Right lobe of liver (tissue), 6 donors: ENCODE data around the gene SLC25A10. TPM values are rescaled to one million over a fixed set of nuclear protein-coding genes. Genes with fewer than 3 reads are reported as not detected.
"Not testable (repeated sequence)": the region's sequence is repeated elsewhere in the genome, so short reads cannot be mapped to it uniquely, and the experiment has no call there.

ENCODE experiments used
- ATAC-seq, 4 donors: fragments of 200-7000 bp; cut with Tn5 transposase; one replicate each; pipeline ENCODE4 v1.9.1; 2020; ENCODE audit warnings: mild to moderate bottlenecking in 4 of 4, moderate library complexity in 4 of 4
- DNase-seq, 3 donors: peaks; one replicate each; pipeline ENCODE4 v3.0.0-alpha.2; 2020
- H3K27ac ChIP-seq, 3 donors: fragments of 200-600 bp; one replicate each; pipeline ENCODE4 v1.8.0; 2022
- H3K27me3 ChIP-seq, 2 donors: fragments of 200-600 bp; one replicate each; pipeline ENCODE4 v1.8.0; 2022
- H3K36me3 ChIP-seq, 4 donors: fragments of 200-600 bp; sonication (generic) in 1 of 4; one replicate each; pipeline versions ENCODE4 v1.5.1 to v1.8.0; 2017 to 2022; ENCODE audit warnings: control low read depth in 1 of 4
- H3K4me1 ChIP-seq, 4 donors: fragments of 200-600 bp; sonication (generic) in 1 of 4; one replicate each; pipeline versions ENCODE4 v1.5.1 to v1.8.0; 2017 to 2022; ENCODE audit warnings: control low read depth in 1 of 4
- H3K4me3 ChIP-seq, 3 donors: fragments of 200-600 bp; one replicate each; pipeline ENCODE4 v1.8.0; 2022
- H3K9me3 ChIP-seq, 4 donors: fragments of 200-600 bp; sonication (generic) in 1 of 4; one replicate each; pipeline versions ENCODE4 v1.5.1 to v1.8.0; 2017 to 2022; ENCODE audit warnings: control low read depth in 1 of 4
- POLR2A ChIP-seq: fragments of 450-650 bp; IDR thresholded peaks from one replicate; pipeline ENCODE4 v1.6.1; 2017; ENCODE audit warnings: antibody characterized with exemption, mild to moderate bottlenecking
- WGBS: methylation state at CpG from one replicate; pipeline ENCODE4 v1.1.6; 2018; ENCODE audit warnings: low coverage, low lambda C conversion rate; ENCODE audit not compliant: insufficient coverage; ENCODE audit errors: missing lambda C conversion rate; 5-methylcytosine and 5-hydroxymethylcytosine counted together
- intact Hi-C, 2 donors: fragments of 100-400 bp; cut with DNase I; formaldehyde crosslinking; loops; one replicate each; pipeline versions ENCODE4 v1.11.2 to v1.14.1; 2022
- total RNA-seq, 6 experiments: library from RNA; depleted of rRNA in 2 of 6; stranded (reverse); fragments of >200 nt in 2 of 6; fragmentation: NEBNext Ultra II Directional in 3 of 6; extraction: Animal tissue kit (Norgen Biotek cat#: 25700) in 3 of 6; gene quantifications; one replicate each; pipeline versions ENCODE4 v1.1.0 to v1.2.4, GENCODE V29; 2016 to 2023
- TF ChIP-seq, protein P1 (sequence below), 4 donors: fragments of 200-600 bp in 3 of 4; fragments of 450-650 bp in 1 of 4; IDR thresholded peaks; one replicate each; pipeline versions ENCODE4 v1.5.1 to v1.8.0; 2016 to 2022; ENCODE audit warnings: antibody characterized with exemption in 4 of 4, mild to moderate bottlenecking in 2 of 4
- donor health status: DM: no; HTN: yes; CAD: no.
- donor health status: DM: no; HTN: no; CAD: no.
- donor health status: DM: no; HTN: no; CAD: no.
- donor health status: DM: no; HTN: yes; CAD: no.
- donor health status: DM: no; HTN: yes; CAD: no.

SLC25A10 gene
- total RNA-seq, 6 experiments from 2014 or later: 35.6 to 92.0 (median 72.7) TPM

DNA sequence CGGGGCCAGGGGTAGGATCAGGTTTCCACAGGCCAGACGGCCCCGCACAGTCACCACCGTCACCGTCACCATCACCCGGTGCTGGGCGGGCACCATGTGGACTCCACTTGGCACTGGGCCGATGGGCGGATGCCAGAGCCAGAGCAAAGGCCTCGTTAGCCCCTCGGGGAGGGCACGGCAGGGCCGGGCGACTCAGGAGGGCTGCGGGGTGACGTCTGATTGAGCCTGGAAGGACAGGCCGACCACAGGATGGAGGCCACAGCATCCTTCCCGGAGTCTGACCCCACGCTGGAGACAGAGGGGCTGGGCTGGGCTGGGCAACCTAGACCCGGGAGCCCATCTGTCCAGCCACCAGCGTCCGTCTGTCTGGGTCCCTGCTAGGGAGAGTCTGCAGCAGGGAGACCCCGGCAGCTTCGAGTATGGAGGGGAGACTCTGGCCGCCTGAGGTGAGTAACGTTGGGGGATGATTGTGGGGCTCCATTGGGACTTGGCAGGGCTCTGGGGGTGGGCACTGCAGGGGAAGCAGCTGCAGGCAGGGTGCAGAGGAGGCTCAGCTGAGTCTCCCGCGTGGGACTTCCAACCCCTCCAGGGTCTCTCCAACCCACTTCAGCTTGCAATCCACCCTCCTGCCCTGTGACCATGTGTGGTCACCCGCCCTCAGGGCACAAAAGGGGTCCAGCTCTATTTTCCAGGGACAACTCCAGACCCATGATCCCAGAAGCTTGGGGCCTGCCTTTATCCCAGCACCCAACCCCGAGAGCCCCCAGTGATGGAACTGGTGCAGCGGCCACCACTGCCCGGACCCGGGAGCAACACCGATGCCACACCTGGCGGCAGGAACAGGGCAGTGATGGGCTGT lies 22.6 kb downstream of the SLC25A10 start:
- Histone ChIP-seq H3K36me3 (no peaks in the 10 kb centered on the region), H3K9me3 (no peaks in the 10 kb centered on the region), H3K27me3 (no peaks in the 10 kb centered on the region), H3K4me3 (no peak overlapping the region), H3K27ac (no peak overlapping the region), H3K4me1 (peaks cover 0 to 36% (median 13%) of the 10 kb centered on the region in 4 donors)
- no CpG with 5 or more reads among the region's 35 CpGs for WGBS
- ATAC-seq (peak; percentile 9 to 54 (median 43)), DNase-seq (peak; percentile 73 to 78 (median 77))
- intact Hi-C loops: no loop called here
- TF ChIP-seq POLR2A: no peak
- TF ChIP-seq, protein P1, sequence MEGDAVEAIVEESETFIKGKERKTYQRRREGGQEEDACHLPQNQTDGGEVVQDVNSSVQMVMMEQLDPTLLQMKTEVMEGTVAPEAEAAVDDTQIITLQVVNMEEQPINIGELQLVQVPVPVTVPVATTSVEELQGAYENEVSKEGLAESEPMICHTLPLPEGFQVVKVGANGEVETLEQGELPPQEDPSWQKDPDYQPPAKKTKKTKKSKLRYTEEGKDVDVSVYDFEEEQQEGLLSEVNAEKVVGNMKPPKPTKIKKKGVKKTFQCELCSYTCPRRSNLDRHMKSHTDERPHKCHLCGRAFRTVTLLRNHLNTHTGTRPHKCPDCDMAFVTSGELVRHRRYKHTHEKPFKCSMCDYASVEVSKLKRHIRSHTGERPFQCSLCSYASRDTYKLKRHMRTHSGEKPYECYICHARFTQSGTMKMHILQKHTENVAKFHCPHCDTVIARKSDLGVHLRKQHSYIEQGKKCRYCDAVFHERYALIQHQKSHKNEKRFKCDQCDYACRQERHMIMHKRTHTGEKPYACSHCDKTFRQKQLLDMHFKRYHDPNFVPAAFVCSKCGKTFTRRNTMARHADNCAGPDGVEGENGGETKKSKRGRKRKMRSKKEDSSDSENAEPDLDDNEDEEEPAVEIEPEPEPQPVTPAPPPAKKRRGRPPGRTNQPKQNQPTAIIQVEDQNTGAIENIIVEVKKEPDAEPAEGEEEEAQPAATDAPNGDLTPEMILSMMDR (IDR thresholded peaks at IDR 0.05): no peak

DNA sequence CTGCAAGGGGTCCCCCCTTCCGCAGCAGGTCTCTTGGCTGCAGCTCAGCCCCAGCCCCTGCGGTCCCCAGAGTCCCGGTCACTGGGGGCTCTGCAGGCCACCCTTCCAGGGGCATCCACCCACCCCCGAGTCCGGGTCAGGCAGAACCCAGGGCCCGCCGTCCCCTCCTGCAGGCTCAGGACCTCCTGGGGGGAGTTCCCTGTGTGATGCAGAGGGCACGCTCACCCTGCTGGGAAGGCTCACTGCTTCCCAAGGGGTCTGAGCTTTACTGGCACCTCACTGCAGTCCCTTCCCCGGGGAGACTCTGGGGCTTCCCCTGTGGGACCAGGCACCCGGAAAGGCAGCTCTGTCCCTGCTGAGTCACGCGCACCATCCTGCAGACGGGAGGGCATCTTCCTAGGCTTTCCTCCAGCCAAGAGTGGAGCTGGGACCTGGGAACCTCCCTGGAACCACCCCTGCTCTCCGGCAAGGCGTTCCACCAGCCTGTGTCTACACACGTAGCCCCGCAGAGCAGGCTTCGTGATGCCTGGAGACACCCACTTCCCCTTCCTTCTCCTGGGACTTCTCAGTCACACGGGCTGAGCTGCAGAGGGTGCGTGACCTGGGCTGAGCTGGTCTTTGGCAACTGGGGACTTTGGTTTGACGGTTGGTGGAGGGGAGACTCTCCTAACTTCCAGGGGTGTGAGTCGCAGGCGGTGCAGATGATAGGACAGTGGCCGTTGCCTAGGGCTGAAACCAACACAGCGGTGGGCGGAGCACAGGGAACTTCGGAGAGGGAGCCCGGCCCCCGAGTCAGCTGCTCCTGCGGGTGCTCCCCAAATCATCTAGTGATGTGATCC lies 23.4 kb downstream of the SLC25A10 start:
- peak overlapping the region in 1 of 3 donors; percentile 54 for H3K27ac ChIP-seq
- peak; percentile 53 to 77 (median 70) for ATAC-seq
- peak overlapping the region in 2 of 3 donors; percentile 8 to 11 for H3K4me3 ChIP-seq
- peak; percentile 75 to 87 (median 86) for DNase-seq
- no peaks in the 10 kb centered on the region for H3K36me3 ChIP-seq
- 1% methylated on average over 16 of the region's 30 CpGs for WGBS
- H3K27me3 ChIP-seq: no peaks in the 10 kb centered on the region
- intact Hi-C loops: no loop called here
- no peaks in the 10 kb centered on the region for H3K9me3 ChIP-seq
- H3K4me1 ChIP-seq: peaks cover 0 to 29% (median 12%) of the 10 kb centered on the region in 4 donors
- no peak for TF ChIP-seq POLR2A
- TF ChIP-seq, protein P1 (IDR thresholded peaks at IDR 0.05): no peak

DNA sequence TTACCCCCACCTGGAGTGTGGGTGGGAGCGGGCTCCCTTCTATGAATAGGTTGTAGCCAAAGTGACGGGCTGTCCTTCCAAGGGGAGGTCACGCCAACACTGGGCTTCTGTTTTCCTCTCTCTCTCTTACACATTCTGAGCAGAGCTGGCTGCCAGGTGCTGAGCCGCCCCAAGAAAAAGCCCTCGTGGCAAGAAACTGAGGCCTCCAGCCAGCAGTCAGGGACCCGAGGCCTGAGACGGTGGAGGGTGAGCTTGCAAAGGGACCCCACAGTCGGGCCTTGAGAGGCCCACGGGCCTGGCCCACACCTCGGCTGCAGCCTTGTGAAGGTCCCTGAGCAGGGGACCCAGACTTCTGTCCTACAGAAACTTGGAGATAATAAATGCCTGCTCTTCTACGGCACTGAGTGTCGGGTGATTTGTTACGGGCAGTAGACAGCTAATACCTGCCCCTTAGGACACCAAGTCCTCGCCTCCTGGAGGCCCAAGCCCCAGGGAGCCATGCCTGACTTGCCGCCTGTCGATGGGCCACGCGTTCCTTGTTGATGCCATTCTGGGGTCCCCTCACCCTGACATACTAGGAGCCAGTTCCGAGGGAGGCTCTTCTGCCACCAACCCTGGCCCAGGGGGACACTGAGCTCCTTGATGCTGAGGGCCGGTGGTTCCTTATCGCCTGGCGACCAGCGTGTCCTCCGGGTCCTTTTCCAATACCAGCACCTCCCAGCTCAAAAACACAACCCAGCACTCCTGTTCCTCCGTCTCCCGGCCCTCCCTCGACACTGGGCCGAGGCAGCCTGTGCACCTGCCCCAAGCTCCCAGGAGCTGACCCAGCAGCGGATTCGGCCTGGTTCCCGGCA lies 26.1 kb downstream of the SLC25A10 start:
- Histone ChIP-seq H3K4me1 (peaks cover 0 to 23% (median 9%) of the 10 kb centered on the region in 4 donors), H3K27ac (no peak overlapping the region), H3K9me3 (no peaks in the 10 kb centered on the region), H3K27me3 (no peaks in the 10 kb centered on the region), H3K36me3 (no peaks in the 10 kb centered on the region), H3K4me3 (no peak overlapping the region)
- 89% methylated on average over 9 of the region's 31 CpGs for WGBS
- intact Hi-C loops: no loop called here
- TF ChIP-seq, protein P1 (IDR thresholded peaks at IDR 0.05): no peak
- TF ChIP-seq POLR2A: no peak
- no peak for ATAC-seq
- no peak for DNase-seq

DNA sequence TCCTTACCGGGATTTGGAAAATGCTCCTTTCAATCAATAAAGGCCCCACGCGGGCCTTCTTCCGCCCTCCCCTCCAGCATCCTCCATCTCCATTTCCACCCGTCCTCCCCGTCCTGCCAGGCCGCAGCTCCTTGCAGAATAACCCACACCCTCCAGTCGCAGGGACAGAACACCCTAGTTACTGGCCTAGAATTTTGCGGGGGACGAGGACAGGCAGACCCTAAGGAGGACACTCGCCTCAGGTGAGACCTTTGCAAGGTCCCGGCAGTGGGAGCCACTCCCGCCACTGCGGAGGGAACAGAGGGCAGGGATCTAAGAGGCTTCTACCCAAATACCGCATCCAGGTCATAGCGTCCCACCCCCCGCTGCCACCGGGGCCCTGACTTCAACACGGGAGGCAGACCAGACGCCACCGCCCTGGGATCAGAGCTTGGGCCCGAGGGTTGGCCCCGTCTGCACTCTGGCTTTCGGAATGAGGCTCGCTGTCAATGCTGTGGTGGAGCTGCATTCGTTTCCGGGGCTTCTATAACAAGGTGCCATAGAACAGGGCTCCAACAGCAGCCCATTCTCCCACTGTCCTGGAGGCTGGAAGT lies 26.8 kb downstream of the SLC25A10 start:
- H3K27ac ChIP-seq: no peak overlapping the region
- no peak for ATAC-seq
- TF ChIP-seq, protein P1 (IDR thresholded peaks at IDR 0.05): no peak
- TF ChIP-seq POLR2A: no peak
- H3K4me3 ChIP-seq: no peak overlapping the region
- H3K27me3 ChIP-seq: no peaks in the 10 kb centered on the region
- H3K36me3 ChIP-seq: no peaks in the 10 kb centered on the region
- 82% methylated on average over 11 of the region's 27 CpGs for WGBS
- peaks cover 0 to 21% (median 8%) of the 10 kb centered on the region in 4 donors for H3K4me1 ChIP-seq
- no peaks in the 10 kb centered on the region for H3K9me3 ChIP-seq
- DNase-seq: no peak
- intact Hi-C loops: no loop called here

DNA sequence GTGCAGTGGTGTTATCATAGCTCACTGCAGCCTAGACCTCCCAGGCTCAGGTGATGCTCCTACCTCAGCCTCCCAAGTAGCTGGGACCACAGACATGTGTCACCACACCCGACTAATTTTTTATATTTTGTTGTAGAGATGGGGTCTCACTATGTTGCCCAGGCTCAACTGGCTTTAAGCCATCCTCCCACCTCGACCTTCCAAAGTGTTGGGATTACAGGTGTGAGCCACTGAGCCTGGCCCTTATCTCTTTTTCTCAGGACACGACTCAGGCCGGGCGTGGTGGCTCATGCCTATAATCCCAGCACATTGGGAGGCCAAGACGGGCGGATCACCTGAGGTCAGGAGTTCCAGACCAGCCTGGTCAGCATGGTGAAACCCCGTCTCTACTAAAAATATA lies 27.5 kb downstream of the SLC25A10 start:
- ATAC-seq: not testable (repeated sequence)
- 81% methylated on average over 4 of the region's 8 CpGs for WGBS

More for the DNA sequence above, 27.5 kb downstream of the SLC25A10 start:
- intact Hi-C loops, H3K9me3 ChIP-seq, H3K4me3 ChIP-seq, DNase-seq, H3K36me3 ChIP-seq, H3K27ac ChIP-seq, H3K27me3 ChIP-seq: not testable (repeated sequence)
- peaks cover 0 to 14% (median 5%) of the 10 kb centered on the region in 4 donors for H3K4me1 ChIP-seq
